Stimulated activated CD4-positive, alpha-beta T cell treated with anti-CD3 and anti-CD28 coated beads, Interleukin-15, amount 100 ng/mL, for 1 hour (primary cell): ENCODE results near the gene RECK.

Experiments
- DNase-seq, 2 donors: peaks; one replicate each; pipeline ENCODE4 v3.0.0-alpha.2; 2020; ENCODE audit warnings: low read depth in 1 of 2, low spot score in 1 of 2

RECK gene

GRCh38 chr9:36136894-36137391 lies 100.2 kb downstream of the RECK start:
- DNase-seq = peak in 1 of 2 donors; percentile 31

- no peak for DNase-seq
Observed at GRCh38 chr9:36137392-36138004, 100.8 kb downstream of the RECK start.

- no peak for DNase-seq
Observed at GRCh38 chr9:36138496-36138895, 101.8 kb downstream of the RECK start.

- no peak for DNase-seq
Observed at GRCh38 chr9:36138901-36139300, 102.2 kb downstream of the RECK start.

GRCh38 chr9:36140086-36141084 lies 103.7 kb downstream of the RECK start:
- no peak for DNase-seq

- DNase-seq = no peak
Observed at GRCh38 chr9:36141288-36141687, 104.6 kb downstream of the RECK start.

- DNase-seq = no peak
Observed at GRCh38 chr9:36141761-36142160, 105.0 kb downstream of the RECK start.

GRCh38 chr9:36142510-36143244 lies 106.0 kb downstream of the RECK start:
- DNase-seq = no peak

GRCh38 chr9:36143245-36143641 lies 106.5 kb downstream of the RECK start:
- no peak for DNase-seq

- no peak for DNase-seq
Observed at GRCh38 chr9:36144309-36145232, 107.9 kb downstream of the RECK start.

GRCh38 chr9:36145970-36146369 lies 109.3 kb downstream of the RECK start:
- DNase-seq = no peak

GRCh38 chr9:36146651-36147050 lies 109.9 kb downstream of the RECK start:
- no peak for DNase-seq

GRCh38 chr9:36147441-36148175 lies 110.9 kb downstream of the RECK start:
- no peak for DNase-seq

- DNase-seq = peak in 1 of 2 donors; percentile 61
Observed at GRCh38 chr9:36148311-36149051, 111.8 kb downstream of the RECK start.

GRCh38 chr9:36149197-36149596 lies 112.5 kb downstream of the RECK start:
- DNase-seq = no peak

- no peak for DNase-seq
Observed at GRCh38 chr9:36150574-36151315, 114.0 kb downstream of the RECK start.

GRCh38 chr9:36151316-36152210 lies 114.8 kb downstream of the RECK start:
- peak; percentile 66 to 75 for DNase-seq
